HG03060 (cell line): ENCODE data around the gene KDM6A.
"Not testable (repeated sequence)": the region's sequence is repeated elsewhere in the genome, so short reads cannot be mapped to it uniquely, and the experiment has no call there.

Source experiments
- ATAC-seq: cut with Tn5 transposase; IDR thresholded peaks from one replicate; pipeline ENCODE4 v1.9.1; 2021; ENCODE audit warnings: low read depth, moderate number of reproducible peaks; ENCODE audit not compliant: unreplicated experiment

The KDM6A gene

DNA sequence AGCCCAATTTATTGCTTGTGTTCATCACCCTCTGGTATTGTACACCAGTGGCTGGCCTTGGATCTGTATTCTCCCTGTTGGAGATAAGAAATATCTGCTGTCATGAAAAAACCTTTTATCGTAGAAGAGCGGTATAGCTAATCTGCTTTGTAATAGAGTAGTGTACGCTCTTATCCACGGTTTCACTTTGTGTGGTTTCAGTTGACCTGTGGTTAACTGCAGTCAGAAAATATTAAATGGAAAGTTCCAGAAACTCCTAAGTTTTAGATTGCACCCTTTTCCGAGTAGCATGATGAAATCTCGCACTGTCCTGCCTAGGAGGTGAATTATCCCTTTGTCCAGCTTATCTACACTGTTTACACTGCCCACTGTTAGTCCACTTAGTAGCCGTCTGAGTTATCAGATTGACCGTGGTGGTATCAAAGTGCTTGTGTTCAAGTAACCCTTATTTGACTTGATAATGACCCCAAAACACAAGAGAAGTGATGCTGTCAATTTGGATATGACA, 42.4 kb downstream of the KDM6A start:
- no peak for ATAC-seq

DNA sequence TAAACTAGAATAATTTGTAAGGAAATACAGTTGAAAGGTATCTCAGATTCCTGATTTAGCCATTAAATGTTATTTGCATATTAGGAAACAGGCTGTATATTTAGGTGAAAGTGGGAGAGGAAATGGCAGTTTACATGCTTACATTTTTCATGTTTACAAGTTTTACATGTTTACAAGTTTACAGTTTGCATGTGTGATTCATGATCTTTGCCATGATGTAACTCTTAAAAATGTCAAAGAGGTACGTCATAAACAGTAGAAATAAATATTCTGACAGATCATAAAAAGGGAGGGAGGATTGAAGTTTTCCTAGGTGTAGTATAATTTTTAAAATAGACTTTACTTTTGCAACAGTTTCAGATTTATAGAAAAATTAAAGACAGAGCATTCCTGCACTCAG, 45.7 kb downstream of the KDM6A start:
- ATAC-seq, result no peak

DNA sequence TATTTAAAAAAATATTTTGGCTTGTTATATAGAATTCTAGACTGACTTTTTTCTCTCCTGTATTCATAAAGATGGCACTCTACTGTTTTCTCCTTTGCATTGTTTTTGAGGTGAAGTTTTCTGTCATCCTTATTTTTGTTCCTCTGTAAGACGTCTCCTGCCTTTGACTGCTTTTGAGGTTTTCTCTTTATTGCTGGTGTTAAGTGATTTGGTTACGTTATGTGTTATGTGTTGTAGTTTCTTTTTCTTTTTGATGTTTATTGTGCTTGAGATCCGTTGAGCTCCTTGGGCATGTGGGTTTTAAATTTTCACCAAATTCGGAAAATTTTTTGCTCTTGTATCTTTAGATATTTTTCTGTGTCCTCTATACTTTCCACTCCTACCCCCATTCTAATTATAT, 50.0 kb downstream of the KDM6A start:
- no peak for ATAC-seq

DNA sequence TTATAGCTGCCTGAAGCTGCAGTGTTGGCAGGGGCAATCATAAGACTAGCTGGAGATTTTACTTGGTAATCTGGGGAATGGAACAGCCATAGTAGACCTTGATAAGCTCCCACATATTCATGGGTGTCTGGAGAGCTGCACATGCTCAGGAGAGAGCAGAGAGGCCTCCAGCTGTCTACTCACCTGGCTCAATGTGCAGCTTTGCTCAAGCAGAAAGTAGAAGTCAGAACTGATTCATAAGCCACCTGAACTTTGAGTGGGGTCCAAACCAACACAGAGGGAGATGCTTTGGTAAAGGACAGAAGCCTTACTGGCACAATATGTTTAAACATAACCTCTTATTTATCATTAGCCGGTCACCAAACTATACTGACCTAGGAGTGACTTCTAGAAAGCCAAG, 54.4 kb downstream of the KDM6A start:
- no peak for ATAC-seq

DNA sequence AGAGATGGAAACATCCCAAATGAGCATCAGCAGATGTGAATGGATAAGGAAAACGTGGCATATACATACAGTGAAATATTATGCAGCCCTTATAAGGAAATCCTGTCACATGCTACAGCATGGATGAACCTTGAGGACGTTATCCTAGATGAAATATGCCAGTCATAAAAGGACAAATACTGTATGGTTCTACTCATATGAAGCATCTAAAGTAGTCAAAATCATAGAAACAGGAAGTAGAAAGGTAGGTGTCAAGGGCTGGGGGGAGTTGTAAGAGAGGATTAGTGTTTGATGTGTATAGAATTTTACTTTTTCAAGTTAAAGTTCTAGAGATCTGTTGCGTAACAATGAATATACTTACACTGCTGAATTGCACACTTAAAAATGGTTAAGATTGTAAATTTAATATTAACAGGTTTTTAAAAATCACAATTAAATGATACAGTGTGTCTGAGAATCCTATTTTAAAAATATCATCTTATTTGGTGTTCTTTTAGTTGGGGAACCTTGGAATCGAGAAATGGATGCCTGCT, 58.5 kb downstream of the KDM6A start:
- ATAC-seq, result no peak

DNA sequence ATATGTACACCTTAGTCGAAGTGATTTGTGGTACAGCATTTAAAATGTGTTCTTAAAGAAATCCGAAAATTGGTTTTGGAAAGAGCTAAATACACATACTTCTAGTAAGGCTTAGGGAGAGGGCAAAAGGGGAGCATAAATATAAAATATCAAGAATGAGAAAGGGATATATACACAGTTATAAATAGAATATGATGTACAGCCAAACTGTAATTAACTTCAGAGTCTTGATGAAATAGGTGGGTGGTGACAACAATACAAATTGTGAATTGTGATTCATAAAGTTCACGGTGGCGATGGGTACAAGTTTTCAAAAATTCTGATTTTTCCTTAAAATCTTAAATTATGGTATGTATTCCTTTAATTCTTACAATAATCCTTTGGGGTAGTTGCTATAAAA, 62.2 kb downstream of the KDM6A start:
- ATAC-seq, result no peak

DNA sequence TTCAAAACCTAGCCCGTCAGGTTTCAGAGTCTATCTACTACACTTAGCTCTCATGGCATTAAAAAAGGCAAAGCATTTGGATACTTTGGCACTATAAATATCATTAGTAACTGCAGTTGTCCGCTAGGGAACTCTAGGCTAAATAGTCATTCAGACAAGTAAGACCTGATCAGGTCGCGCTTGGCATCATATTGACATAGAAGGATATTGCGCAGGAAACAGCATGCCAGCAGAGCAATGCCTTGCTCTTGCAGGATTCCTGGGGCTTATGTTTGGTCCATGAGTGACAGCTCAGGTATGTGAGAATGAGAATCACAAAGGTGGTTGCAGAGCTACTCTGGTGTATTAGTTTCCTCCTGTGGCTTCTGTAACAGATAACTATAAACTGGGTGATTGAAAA, 62.7 kb downstream of the KDM6A start:
- ATAC-seq, result no peak

DNA sequence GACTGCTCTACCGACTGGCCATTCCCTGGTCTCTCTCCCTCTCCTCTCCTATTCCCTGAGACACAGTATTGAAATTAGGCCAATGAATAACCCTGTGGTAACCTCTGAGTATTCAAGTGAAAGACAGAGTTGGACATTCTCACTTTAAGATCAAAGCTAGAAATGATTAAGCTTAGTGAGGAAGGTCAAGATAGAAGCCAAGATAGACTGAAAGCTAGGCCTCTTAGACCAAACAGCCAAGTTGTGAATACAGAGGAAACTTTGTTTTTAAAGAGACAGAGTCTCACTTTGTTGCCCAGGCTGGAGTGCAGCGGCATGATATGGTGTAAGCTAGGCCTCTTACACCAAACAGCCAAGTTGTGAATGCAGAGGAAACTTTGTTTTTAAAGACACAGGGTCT, 64.6 kb downstream of the KDM6A start:
- no peak for ATAC-seq

DNA sequence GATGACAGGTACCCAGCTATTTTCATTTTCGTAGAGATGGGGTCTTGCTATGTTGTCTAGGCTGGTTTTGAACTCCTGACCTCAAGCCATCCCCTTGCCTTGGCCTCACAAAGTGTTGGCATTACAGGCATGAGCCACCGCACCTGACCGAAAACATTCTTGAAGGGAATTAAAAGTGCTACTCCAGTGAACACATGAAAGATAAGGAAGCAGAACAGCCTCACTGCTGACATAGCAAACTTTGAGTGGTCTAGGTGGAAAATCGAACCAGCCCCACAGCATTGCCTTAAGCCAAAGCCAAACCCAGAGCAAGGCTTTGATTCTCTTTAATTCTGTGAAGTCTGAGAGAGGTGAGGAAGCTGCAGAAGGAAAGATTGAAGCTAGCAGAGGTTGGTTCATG, 65.1 kb downstream of the KDM6A start:
- no peak for ATAC-seq

DNA sequence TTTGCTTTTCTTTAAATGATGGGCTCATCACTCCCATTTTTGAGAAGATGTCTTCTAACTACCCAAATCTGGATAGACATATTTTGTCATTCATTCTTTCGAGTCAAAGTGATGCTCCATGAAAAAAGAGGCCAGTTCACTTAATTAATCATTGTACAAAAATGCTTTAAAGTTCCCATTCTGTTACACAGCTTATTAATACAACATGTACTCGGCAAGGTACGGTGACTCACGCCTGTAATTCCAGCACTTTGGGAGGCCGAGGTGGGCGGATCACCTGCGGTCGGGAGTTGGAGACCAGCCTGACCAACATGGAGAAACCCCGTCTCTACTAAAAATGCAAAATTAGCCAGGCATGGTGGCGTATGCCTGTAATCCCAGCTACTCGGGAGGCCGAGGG, 67.6 kb downstream of the KDM6A start:
- ATAC-seq, result not testable (repeated sequence)

DNA sequence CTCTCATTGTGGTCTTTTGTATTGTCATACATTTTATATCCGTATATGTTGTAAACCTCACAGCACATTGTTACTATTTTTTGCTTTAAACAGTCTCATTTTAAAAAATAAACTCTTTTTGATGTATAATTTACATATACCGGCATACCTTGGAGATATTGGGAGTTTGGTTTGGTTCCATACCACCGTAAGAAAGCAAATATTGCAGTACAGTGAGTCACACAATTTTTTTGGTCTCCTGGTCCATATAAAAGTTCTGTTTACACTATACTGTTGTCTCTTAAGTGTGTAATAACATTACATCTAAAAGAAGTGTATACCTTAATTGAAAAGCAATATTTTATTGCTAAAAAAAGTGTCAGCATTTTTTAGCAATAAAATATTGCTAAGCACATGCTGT, 70.0 kb downstream of the KDM6A start:
- no peak for ATAC-seq

DNA sequence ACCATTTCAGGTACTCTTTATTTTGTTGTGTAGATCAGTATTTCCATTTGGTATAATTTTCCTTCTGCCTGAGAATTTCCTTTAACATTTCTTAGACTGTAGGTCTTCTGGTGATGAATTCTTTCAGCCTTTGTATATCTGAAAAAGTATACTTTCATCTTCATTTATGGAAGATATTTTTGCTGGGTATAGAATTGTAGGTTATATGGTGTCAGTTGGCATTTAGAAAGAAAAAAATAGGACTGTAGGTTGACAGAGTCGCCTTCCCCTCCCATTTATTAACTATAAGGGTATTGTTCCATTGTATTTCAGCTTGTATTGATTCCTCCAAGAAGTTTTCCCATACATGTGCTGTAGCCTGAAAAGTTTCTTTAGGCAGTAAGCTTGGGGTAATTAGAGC, 71.9 kb downstream of the KDM6A start:
- no peak for ATAC-seq

DNA sequence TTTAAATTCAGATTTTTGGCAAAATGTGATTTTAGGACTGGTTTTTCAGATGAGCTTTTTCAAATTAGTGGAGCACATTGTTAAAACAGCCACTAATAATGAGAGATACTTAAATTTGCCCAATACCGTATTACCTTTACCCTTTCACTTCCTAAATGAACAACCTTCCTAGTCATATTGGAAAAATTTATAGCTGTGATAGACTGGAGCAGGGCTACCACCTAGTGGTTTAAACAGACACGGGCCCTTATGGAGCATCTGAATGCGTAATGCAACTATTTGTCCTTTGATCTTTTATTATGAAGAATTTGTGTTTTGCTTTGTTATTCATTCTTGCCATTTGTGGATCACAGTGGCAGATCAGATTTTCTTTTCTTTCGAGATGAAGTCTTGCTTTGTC, 72.7 kb downstream of the KDM6A start:
- no peak for ATAC-seq

DNA sequence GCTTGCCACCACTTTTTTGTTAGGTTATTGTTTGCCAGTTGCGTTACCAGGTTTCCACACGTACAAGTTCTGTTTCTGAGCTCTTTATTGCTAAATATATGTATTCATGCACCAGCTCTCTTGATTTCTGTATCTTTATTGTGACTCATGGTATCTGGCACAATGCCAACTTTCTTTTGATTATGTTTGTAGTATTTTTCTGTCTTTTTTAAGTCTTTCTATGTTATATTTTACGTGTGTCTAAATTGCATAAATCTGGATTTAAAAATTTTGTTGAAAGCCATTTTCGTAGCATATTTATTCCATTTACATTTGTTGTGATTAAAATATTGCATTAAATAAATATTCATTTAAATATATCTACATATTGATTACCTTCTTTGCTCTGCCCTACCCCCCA, 73.8 kb downstream of the KDM6A start:
- no peak for ATAC-seq

DNA sequence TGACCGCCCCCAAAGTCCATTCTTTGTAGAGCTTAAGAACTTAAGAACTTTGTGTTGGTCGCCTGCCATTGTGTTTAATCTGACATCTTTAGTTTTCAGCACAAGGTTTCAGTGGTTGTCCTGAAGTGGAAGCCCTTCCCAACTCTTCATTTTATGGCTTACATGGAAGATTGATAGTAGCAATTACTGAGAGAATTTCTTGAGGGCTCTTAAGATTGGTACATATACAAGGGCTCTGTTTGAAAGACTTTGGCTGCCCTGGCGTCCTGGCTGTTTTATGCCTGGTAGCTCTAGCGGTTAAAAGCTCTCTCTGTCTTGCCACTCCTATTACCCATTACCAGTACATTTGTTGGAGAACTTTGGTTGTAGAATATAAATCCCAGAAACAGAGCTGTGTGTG, 75.0 kb downstream of the KDM6A start:
- ATAC-seq, result no peak

DNA sequence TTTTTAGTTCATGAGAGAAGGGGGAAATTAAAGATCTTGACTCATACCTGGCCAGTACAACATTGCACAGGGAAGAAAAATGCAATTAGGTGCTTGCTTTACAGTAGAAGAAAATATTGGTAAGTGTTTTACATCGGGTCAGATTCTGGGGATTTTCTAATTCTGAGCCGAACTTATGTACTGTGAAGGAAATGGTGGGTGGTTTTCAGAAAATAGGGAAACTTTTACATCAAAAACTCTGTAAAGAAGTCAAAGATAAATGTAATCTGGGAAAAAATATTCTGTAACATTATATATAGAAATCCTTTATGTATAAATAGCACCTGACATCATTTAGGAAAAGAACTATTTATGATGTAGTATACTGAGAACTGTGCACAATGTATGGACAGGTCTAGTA, 75.4 kb downstream of the KDM6A start:
- no peak for ATAC-seq

DNA sequence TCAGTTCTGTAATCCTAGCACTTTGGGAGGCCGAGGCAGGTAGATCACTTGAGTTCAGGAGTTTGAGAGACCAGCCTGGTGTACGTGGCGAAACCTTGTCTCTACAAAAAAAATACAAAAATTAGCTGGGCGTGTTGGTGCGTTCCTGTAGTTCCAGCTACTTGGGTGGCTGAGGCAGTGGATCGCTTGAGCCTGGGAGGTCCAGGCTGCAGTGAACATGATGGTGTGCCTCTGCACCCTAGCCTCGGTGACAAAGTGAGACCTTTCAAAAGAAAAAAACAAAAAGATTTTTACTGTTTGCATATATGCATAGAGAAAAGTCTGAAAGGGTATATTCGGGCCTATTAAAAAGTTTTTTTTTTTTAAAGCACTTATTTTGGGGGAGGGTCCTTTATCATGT, 76.1 kb downstream of the KDM6A start:
- no peak for ATAC-seq

DNA sequence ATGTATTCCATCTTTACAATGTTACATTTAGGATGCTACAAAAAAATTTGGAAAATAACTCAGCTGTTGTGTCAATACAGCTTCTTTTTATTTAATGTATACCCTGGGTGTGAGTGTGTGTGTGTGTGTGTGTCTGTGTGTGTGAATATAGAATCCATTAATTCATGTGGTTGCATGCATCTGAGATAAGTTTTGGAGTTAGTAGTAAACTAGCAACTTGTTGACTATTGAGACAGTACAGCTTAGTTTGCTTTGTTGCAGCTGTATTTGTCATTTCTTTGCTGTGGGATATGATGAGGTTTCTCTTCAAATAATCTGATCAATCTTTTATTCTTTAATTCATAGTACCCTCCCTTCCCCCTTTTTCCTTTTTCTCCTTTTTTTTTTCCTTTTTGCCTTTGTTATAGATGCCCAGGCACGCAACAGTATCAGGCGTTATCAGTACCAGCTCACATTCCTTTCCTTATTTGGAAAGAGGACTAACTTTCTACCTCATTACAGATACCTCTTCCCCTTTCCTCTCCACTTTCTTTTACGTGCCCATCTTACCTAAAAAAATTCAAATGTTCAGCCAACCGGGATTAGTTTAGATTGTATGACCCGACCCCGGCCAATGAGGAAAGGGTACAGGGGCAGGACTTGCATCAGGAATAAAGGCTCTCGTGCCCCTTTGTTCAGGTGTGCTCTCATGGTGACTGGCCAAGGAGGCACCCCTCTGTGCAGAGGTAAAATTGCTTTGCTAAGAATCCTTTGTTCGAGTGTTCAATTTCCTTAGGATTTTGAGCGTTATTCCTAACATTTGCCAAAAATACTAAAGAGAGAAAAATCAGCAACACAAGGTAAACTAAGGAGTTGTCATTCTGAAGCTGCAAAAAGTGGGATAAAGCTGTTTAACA, 77.7 kb downstream of the KDM6A start:
- ATAC-seq, result not testable (repeated sequence)

DNA sequence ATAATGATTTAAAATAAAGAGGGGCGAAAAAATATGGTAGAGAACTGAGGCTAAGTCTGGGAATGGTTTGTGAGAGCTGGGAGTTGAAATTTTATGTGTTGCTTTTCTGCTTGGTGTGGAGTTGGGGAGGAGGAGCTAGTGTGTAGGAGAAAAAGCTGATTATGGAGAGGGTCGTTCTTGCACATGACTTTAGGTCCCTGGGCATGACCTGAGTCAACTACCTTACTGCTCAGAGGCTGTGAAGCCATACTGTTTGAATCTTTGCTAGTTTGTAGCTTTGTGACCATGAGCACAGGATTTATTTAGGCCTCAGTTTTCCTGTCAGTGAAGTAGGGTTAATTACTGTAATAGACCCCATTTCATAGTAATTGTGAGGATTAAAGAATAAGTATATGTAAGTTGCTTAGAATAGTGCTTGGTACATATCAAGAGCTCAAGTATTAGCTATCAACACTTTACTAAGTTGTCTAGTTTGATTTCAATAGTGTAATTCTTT, 78.6 kb downstream of the KDM6A start:
- no peak for ATAC-seq

DNA sequence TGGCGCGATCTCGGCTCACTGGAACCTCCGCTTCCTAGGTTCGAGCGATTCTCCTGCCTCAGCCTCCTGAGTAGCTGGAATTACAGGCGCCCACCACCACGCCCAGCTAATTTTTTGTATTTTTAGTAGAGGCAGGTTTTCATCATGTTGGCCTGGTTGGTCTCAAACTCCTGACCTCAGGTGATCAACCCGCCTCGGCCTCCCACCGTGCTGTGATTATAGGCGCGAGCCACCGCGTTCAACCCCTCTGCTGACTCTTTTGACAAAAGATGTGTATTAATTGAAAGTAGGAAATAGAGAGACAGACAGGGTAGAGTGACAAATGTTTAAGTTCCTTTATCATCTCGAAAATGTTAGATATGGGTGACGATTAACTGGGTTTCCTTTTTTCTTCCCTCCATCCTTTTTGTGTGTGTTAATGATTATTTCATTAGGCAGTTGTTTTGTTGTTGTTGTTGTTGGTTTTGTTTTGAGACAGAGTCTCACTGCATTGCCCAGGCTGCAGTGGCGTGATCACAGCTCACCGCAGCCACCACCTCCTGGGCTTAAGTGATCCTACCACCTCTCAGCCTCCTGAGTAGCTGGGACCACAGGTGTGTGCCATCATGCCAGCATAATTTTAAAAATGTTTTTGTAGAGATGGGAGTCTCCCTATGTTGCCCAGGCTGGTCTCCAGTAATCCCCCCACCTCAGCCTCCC, 79.5 kb downstream of the KDM6A start:
- no peak for ATAC-seq

DNA sequence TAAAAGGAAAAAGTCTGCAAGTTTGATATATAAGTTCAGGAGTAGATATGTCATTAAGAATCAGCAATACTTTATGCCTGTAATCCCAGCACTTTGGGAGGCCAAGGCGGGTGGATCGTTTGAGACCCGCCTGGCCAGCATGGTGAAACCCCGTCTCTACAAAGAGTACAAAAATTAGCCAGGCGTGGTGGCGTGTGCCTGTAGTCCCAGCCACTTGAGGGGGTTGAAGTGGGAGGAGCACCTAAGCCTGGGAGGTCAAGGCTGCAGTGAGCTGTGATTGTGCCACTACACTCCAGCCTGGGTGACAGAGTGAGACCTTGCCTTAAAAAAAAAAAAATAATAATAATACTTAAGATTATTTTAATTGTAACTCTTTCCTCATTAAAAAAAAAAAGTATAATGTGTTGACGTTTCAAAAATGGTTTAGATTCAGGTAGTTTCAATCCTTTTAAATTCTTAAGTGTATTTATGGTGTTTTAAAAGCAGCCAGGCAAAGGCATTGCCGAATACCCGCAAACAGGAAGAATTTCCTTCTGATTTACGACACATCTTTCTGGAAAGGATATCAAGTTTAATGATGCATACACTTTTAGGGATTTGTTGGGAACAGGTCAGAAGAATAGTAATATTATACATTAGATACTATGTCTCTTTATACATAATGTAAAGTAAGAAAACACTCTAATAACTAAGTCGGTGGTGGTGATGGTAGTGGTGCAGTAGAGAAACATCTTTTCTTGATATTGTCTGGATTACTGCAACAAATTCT, 80.9 kb downstream of the KDM6A start:
- no peak for ATAC-seq
